Forelimb muscle (tissue), 1 donor: Measurements from ENCODE around the gene EIF4A3. TPM values are rescaled to one million over a fixed set of nuclear protein-coding genes. Genes with fewer than 3 reads are reported as not detected.

Experiments used
- DNase-seq: peaks from one replicate; pipeline ENCODE4 v3.0.0-alpha.2; 2013; ENCODE audit warnings: low read depth
- polyA plus RNA-seq: library from polyadenylated mRNA; unstranded; fragments of 120-200 nt; gene quantifications from one replicate; pipeline ENCODE4 v1.2.1, GENCODE V29; 2013; ENCODE audit not compliant: insufficient read length

EIF4A3 gene
- polyA plus RNA-seq, 1 donor = 63.5 TPM

GRCh38 chr17:80113033-80113484 lies 33.9 kb downstream of the EIF4A3 start:
- DNase-seq = no peak

DNA sequence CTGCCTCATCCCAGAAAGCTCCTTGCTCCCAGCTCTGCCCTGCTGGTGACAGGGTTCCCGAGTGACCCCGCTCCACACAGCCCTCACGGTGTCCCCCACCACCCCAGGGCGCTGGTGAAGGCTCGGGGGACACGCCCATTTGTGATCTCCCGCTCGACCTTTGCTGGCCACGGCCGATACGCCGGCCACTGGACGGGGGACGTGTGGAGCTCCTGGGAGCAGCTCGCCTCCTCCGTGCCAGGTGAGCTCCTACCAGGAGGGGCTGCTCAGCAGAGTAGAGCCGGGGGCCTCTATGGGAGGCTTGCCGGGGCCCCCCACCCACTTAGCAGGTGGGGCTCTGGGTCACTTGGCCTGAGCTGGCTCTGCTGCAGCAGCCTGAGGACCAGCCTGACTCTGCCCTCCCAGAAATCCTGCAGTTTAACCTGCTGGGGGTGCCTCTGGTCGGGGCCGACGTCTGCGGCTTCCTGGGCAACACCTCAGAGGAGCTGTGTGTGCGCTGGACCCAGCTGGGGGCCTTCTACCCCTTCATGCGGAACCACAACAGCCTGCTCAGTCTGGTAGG lies 34.4 kb downstream of the EIF4A3 start:
- no peak for DNase-seq

- no peak for DNase-seq
Observed at GRCh38 chr17:80111702-80112470, 35.0 kb downstream of the EIF4A3 start.

DNA sequence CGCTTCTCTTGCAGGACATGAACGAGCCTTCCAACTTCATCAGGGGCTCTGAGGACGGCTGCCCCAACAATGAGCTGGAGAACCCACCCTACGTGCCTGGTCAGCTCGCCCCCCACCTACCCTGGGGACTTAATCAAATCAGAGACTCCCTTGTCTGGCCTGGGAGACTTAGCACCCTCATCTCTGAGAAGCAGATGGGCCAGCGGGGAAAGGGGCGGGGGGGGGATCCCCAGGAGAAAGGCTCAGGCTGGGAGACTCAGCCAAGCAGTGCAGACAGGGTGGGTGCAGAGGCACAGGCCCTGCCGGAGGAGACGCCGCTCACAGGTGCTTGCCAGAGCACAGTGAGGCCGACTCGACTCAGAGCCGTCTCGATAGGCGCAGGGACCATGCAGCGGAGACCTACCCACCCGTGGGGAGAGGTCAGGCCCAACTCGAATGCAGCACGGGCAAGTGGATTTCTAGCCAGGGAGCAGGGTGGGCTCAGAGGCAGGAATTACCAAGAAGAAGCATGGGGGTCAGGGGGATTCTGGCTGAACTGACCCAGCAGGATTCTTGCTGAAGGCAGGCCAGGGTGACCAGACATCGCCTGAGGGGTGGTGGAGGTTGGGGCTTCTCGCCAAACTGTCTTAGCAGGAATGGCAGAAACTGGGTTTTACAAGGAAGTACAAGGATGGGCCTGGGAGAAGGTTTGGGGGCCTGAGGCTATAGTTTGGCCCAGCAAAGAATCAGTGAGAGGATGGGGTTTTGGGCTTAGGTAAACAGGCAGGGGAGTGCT lies 35.8 kb downstream of the EIF4A3 start:
- no peak for DNase-seq

DNA sequence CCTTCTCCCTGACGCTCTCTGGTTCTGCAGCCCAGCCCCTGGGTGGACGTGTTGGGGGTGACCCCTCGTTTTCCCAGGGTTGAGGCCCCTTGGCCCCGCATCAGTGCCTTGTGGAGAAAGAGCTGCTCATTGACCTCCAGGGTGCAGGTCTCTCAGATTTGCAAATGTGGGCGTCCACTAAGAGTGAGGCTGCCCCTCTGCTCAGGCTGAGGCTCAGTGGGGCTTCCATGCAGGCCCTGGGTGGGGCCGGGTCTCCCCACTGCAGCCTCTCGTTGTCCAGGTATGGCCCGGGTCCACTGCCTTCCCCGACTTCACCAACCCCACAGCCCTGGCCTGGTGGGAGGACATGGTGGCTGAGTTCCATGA lies 36.5 kb downstream of the EIF4A3 start:
- DNase-seq = no peak

- DNase-seq = no peak
Observed at GRCh38 chr17:80109713-80110446, 37.0 kb downstream of the EIF4A3 start.

DNA sequence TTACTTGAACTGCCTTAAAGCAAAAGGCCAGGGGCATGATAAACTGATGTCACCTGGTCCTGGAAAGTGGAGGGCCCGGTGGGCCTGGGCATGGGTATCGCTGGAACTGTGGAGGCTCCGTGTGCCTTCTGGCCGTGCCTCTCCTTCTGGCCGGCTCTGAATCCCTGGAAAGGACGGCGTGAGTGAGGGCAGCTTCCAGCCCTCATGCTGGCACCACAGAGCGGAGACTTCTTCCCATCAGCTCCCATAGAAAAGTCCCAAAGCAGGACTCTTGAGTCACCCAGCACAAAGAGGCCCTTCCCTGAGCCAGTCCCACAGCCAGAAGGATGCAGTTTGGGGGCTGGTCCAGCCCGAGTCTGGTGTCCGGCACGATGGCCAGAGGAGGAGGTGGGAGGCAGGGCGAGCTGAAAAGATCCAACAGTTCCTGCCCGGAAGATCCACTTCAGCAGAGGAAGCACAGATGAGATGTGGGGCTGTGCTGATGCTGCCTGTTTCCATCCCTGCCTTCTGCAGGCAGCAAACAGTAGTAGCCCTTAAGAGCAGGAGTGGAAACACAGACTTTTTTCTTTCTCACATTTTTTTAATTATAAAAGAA lies 37.8 kb downstream of the EIF4A3 start:
- DNase-seq = no peak

- no peak for DNase-seq
Observed at GRCh38 chr17:80108036-80108971, 38.6 kb downstream of the EIF4A3 start.

DNA sequence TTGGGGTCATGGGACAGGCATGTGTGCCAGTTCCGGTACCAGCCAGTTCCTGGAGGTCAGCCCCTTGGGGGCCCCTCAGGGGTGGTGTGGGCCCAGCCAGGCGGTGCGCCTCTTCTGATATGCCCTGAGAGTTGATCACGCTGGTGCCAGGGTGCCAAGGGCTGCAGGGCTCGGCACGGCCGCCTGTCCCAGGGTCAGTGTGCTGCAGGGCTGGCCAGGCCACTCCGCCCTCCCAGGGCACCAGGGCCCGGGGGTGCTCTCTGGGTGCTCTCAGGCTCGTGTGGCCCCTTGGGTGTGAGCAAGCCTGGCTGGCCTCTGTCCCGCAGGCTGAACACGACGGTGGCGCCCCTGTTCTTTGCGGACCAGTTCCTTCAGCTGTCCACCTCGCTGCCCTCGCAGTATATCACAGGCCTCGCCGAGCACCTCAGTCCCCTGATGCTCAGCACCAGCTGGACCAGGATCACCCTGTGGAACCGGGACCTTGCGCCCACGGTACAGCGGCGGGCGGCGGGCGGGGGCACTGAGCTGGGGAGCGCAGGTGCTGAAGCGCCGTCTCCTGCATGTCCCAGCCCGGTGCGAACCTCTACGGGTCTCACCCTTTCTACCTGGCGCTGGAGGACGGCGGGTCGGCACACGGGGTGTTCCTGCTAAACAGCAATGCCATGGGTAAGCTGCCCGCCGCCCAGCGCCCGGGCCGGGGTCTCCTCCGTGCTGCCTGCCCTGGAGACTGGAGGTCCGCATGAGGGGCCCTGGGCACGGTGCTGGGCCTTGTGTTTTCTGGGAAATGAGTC lies 39.5 kb downstream of the EIF4A3 start:
- DNase-seq = no peak

- no peak for DNase-seq
Observed at GRCh38 chr17:80106751-80107150, 40.2 kb downstream of the EIF4A3 start.

DNA sequence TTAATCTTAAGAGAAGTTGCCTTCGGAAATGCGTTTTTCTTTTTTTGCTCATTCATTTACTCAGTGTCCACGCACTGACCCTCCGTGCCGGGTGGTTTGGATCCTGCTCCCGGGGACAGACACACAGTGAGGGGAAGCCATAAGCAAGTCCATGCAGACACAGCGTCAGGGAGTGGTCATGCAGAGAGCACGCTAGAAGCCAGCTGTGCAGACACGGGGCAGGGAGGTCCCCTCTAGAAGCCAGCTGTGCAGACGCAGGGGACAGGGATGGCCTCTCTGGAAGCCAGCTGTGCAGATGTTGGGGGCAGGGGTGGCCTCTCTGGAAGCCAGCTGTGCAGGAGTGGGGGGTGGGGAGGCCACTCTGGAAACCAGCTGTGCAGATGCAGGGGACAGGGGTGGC lies 40.8 kb downstream of the EIF4A3 start:
- no peak for DNase-seq

DNA sequence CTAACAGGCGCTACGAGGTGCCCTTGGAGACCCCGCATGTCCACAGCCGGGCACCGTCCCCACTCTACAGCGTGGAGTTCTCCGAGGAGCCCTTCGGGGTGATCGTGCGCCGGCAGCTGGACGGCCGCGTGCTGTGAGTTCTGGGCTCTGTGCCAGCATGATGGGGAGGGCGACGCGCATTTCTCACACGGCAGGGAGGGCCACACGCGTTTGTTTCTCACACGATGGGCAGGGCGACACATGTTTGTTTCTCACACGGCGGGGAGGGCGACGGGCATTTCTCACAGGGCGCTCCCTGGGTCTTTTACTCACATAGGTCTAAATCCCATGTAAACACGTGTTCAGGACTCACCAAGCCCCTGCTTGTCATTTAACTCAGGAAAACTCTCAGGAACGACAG lies 41.2 kb downstream of the EIF4A3 start:
- no peak for DNase-seq

DNA sequence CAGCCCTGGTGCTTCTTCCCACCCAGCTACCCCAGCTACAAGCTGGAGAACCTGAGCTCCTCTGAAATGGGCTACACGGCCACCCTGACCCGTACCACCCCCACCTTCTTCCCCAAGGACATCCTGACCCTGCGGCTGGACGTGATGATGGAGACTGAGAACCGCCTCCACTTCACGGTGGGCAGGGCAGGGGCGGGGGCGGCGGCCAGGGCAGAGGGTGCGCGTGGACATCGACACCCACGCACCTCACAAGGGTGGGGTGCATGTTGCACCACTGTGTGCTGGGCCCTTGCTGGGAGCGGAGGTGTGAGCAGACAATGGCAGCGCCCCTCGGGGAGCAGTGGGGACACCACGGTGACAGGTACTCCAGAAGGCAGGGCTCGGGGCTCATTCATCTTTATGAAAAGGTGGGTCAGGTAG lies 42.0 kb downstream of the EIF4A3 start:
- no peak for DNase-seq

GRCh38 chr17:80104321-80104955 lies 42.5 kb downstream of the EIF4A3 start:
- no peak for DNase-seq

DNA sequence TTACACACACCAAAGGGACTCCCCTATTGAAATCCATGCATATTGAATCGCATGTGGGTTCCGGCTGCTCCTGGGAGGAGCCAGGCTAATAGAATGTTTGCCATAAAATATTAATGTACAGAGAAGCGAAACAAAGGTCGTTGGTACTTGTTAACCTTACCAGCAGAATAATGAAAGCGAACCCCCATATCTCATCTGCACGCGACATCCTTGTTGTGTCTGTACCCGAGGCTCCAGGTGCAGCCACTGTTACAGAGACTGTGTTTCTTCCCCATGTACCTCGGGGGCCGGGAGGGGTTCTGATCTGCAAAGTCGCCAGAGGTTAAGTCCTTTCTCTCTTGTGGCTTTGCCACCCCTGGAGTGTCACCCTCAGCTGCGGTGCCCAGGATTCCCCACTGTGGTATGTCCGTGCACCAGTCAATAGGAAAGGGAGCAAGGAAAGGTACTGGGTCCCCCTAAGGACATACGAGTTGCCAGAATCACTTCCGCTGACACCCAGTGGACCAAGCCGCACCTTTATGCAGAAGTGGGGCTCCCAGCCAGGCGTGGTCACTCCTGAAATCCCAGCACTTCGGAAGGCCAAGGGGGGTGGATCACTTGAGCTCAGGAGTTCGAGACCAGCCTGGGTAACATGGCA lies 43.4 kb downstream of the EIF4A3 start:
- DNase-seq = no peak

DNA sequence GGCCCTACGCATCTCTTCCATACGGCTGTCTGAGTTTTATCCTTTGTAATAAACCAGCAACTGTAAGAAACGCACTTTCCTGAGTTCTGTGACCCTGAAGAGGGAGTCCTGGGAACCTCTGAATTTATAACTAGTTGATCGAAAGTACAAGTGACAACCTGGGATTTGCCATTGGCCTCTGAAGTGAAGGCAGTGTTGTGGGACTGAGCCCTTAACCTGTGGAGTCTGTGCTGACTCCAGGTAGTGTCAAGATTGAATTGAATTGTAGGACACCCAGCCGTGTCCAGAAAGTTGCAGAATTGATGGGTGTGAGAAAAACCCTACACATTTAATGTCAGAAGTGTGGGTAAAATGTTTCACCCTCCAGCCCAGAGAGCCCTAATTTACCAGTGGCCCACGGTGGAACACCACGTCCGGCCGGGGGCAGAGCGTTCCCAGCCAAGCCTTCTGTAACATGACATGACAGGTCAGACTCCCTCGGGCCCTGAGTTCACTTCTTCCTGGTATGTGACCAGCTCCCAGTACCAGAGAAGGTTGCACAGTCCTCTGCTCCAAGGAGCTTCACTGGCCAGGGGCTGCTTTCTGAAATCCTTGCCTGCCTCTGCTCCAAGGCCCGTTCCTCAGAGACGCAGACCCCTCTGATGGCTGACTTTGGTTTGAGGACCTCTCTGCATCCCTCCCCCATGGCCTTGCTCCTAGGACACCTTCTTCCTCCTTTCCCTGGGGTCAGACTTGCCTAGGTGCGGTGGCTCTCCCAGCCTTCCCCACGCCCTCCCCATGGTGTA lies 44.1 kb downstream of the EIF4A3 start:
- DNase-seq = no peak

DNA sequence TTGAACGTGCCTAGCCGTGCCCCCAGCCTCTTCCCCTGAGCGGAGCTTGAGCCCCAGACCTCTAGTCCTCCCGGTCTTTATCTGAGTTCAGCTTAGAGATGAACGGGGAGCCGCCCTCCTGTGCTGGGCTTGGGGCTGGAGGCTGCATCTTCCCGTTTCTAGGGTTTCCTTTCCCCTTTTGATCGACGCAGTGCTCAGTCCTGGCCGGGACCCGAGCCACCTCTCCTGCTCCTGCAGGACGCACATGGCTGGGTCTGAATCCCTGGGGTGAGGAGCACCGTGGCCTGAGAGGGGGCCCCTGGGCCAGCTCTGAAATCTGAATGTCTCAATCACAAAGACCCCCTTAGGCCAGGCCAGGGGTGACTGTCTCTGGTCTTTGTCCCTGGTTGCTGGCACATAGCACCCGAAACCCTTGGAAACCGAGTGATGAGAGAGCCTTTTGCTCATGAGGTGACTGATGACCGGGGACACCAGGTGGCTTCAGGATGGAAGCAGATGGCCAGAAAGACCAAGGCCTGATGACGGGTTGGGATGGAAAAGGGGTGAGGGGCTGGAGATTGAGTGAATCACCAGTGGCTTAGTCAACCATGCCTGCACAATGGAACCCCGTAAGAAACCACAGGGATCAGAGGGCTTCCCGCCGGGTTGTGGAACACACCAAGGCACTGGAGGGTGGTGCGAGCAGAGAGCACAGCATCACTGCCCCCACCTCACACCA lies 44.8 kb downstream of the EIF4A3 start:
- DNase-seq = no peak
